G401 (cell line): ENCODE results near the gene MARCHF9. TPM values are rescaled to one million over a fixed set of nuclear protein-coding genes. Genes with fewer than 3 reads are reported as not detected.

Experiments used
- DNase-seq: peaks from one replicate; pipeline ENCODE4 v3.0.0-alpha.2; 2015; ENCODE audit warnings: low spot score
- in situ Hi-C: cut with HindIII; loops from 2 replicates; pipeline ENCODE4 v1.10.0; 2016; ENCODE audit warnings: low sequenced_read_pairs, mixed read lengths
- total RNA-seq: library from RNA; depleted of rRNA; stranded (reverse); fragments of >200 nt; shearing (Covaris generic); gene quantifications from 2 replicates; pipeline ENCODE4 v1.2.3, GENCODE V29; 2014

The MARCHF9 gene
- total RNA-seq, 1 experiment from 2014 or later, result 7.2 TPM

- DNase-seq, result no peak
- in situ Hi-C loops, result no loop called here
These were observed 23.0 kb downstream of the MARCHF9 start for GRCh38 chr12:57777911-57778310.

GRCh38 chr12:57779736-57780135 lies 24.8 kb downstream of the MARCHF9 start:
- in situ Hi-C loops, result no loop called here
- no peak for DNase-seq

DNA sequence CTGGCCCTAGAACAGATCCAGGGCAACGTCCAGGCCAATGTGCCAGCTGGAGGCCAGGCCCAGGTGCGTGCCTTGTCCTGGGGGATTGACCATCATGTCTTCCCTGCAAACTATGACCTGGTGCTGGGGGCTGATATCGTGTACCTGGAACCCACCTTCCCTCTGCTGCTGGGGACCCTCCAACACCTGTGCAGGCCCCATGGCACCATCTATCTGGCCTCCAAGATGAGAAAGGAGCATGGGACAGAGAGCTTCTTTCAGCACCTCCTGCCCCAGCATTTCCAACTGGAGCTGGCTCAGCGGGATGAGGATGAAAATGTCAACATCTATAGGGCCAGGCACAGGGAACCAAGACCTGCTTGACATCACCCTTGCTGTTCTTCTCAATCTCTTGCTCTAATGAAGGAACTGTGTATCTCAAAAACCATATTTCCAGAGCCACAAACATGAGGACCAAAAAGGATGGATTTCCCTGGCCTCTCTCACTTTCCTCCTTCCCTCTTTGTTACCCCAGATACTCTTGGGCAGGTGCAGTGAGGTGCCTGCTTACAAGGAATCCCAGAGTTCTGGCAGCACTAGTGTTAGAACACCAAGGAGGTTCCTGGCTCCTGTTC lies 25.5 kb downstream of the MARCHF9 start:
- in situ Hi-C loops, result no loop called here
- no peak for DNase-seq

GRCh38 chr12:57781244-57781643 lies 26.3 kb downstream of the MARCHF9 start:
- in situ Hi-C loops, result no loop called here
- DNase-seq, result no peak

DNA sequence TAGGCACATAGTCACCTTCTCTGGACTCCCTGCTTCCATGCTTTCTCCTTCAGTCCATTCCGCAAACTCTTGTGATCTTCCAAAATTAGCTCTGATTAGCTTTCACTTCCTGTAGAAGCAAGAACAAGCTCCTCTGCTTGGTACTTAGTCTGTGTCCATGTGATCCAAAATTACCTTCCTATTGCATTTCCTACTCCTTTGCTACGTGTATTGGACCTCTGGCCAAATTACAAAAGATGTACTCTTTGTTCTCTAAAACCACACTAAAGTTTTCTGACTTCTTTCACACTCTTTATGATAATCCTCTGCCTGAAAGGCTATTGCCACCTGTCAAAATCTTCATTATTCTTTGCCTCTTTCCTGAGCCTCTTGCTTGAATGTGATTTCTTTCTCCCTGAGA lies 26.9 kb downstream of the MARCHF9 start:
- in situ Hi-C loops, result no loop called here
- no peak for DNase-seq

GRCh38 chr12:57782243-57782607 lies 27.3 kb downstream of the MARCHF9 start:
- no peak for DNase-seq
- in situ Hi-C loops, result no loop called here

DNA sequence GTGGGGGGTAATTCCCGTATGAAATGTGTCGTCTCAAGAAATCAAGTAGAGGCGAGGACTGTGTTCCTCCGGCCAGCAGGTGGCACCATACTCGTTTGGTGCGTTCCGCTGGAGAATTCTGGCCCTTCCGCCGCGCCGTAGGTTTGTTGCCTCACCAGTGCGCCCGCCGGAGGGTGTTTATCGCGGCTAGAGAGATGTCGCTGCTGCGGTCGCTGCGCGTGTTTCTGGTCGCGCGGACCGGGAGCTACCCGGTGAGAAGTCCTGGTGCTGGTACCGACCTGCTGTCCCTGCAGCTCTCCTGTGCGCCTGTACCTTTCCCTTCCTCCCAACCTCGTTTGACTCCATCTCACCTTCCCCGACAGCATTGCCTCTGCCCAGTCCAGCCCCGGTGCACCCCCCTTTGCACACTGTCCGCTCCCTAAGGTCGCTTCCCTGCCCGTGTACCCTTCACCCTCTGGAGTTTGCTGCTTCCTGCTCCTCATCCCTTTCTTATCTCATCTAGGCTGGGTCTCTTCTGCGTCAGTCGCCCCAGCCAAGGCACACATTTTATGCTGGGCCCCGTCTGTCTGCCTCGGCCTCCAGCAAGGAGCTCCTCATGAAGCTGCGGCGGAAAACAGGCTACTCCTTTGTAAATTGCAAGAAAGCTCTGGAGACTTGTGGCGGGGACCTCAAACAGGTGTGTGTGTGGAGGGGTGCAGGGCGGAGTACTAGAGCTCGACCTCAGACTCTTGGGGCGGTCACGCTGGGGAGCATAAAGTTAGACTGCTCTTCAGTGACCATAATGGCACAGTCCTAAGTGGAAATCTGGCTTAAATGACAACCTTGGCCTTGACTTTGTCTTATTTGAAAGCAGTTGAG lies 27.9 kb downstream of the MARCHF9 start, which contains the start of gene TSFM:
Gene TSFM, plus strand, starts transcription at position 180 of the 858 bp plus-strand sequence. Its CDS starts 15 bp downstream, at position 195.
- in situ Hi-C loops, result no loop called here
- peak; percentile 94 for DNase-seq

DNA sequence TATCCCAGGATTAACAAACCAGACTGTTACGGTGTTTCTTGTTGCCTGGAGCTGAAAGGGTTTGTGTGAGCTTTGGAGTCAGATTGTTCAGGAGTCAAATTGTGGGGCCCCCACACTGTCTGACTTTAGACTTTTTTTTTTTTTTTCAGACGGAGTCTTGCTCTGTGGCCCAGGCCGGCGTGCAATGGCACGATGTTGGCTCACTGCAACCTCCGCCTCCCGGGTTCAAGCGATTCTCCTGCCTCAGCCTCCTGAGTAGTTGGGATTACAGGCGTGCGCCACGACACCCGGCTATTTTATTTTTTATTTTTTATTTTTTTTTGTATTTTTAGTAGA lies 28.5 kb downstream of the MARCHF9 start:
- in situ Hi-C loops, result no loop called here
- DNase-seq, result no peak

- DNase-seq, result no peak
- in situ Hi-C loops, result no loop called here
These were observed 29.0 kb downstream of the MARCHF9 start for GRCh38 chr12:57783861-57784260.

DNA sequence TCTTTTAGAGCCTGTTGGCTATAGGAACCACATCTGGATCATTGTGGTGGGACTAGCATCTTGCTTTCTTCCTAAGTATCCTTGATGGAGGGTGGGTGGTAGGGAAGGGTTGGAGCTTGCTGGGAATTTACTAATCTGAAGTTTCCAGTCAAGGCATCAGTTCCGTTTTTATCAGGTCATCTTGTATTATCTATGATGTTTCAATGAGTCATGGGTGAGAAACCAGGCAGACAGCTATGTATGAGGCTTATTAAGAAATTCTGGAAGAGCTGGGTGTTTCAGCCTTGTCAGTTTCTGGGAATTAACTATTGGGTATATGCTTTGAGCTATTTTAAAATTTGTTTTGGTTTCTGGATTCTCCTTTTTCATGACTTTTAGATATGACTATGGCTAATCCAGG lies 39.0 kb downstream of the MARCHF9 start:
- DNase-seq, result no peak
- in situ Hi-C loops, result no loop called here

- DNase-seq, result no peak
- in situ Hi-C loops, result no loop called here
These were observed 40.5 kb downstream of the MARCHF9 start for GRCh38 chr12:57795354-57795753.

DNA sequence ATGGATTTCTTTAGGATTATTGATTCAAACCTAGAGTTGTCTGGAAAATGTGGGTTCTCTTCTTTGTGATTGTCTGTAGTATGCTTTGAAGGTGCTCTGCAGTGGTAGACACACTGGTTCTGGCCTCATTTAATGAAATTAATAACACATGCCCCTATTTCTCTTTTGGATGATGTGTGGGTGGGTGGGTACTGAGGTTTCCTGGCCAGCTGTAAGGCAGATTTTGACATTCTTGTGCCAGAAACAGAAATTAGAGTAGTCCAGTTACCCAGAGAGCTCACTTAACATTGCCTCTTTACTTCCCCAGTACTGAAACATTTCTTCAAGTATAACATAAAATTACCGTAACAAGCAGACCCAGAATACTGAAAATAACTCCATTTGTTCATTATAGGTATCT lies 42.1 kb downstream of the MARCHF9 start:
- DNase-seq, result no peak
- in situ Hi-C loops, result no loop called here

GRCh38 chr12:57797933-57798332 lies 43.0 kb downstream of the MARCHF9 start:
- in situ Hi-C loops, result no loop called here
- no peak for DNase-seq

DNA sequence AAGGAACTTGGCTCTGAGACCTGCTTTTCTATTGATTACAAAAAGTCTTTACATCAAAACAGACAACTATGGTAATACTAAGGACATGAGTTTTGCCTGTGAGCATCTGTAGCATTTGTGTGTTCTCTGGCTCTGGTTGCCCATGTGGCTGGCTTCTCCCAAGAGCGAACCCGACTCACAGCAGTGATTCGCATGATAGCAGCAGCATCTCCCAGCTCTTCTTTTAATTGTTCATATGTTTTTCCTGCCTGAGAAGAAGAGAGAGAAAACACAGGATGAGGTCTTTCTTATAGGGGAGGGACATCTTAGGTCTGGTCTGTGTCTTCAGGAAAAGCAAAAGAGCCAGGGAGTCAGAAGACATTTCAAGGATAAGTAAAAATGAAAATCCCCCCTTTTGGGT lies 46.1 kb downstream of the MARCHF9 start:
- DNase-seq, result no peak
- in situ Hi-C loops, result no loop called here

DNA sequence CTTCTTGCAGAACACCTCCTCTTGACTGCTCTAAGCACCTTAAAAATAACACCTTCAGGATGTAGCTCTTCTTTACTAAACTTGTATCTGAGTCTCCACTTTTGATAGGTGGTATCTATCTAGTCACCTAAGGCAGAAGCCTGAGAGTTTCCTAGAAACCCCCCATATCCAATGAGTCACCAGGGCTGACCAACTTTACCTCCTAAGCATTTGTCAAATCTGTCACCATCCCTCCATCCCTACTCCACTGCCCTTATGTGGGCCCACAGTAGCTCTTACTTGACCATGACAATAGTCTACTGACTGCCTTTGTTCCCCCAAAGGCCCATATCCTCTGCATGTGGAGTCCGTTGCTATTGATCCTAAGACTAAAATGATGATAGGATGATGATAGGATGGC lies 47.7 kb downstream of the MARCHF9 start:
- in situ Hi-C loops, result no loop called here
- DNase-seq, result no peak

GRCh38 chr12:57803319-57803893 lies 48.5 kb downstream of the MARCHF9 start:
- in situ Hi-C loops, result no loop called here
- DNase-seq, result peak; percentile 79

DNA sequence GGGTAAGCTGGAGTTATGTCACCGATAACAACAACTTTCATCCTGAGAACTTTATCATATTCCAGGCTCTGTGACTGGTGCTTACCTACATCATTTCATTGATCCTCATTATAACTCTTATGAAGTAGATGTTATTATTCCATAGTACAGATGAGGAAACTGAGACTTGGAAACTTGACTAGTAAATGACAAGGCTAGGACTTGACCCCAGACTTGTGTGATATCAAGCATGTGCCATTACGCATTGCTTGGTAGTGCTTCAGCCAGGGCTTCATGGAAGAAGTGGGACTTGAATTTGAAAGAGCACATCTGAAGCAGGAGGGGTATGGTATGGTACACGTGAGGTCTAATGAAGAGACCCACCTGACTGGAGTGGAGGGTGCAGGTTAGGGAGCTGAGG lies 51.8 kb downstream of the MARCHF9 start:
- in situ Hi-C loops, result no loop called here
- DNase-seq, result no peak

GRCh38 chr12:57807285-57807684 lies 52.4 kb downstream of the MARCHF9 start:
- in situ Hi-C loops, result no loop called here

DNA sequence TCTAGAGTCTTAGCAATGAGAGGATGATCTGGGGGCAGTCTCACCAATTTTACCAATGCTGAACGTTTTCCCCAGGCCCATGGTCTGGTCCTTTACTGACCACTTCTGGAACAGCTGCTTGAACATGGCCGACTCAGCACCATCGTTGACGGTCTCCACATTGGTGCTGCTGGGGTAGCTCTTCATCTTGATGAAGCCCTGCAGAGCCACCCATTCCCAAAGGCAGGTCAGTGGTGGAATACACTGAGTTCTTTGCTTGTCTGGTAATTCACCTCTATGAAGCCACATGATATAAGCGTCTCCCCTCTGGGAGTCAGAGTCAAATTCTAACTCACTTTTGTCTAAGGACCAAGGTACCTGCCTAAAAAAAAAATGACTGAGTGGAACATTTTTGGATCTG lies 53.4 kb downstream of the MARCHF9 start:
- no peak for DNase-seq
- in situ Hi-C loops, result no loop called here

More at GRCh38 chr12:57807285-57807684, 52.4 kb downstream of the MARCHF9 start:
- no peak for DNase-seq

GRCh38 chr12:57809425-57809824 lies 54.5 kb downstream of the MARCHF9 start:
- in situ Hi-C loops, result no loop called here
- DNase-seq, result no peak
